Measurements from ENCODE around the gene OTUB2.

DNA sequence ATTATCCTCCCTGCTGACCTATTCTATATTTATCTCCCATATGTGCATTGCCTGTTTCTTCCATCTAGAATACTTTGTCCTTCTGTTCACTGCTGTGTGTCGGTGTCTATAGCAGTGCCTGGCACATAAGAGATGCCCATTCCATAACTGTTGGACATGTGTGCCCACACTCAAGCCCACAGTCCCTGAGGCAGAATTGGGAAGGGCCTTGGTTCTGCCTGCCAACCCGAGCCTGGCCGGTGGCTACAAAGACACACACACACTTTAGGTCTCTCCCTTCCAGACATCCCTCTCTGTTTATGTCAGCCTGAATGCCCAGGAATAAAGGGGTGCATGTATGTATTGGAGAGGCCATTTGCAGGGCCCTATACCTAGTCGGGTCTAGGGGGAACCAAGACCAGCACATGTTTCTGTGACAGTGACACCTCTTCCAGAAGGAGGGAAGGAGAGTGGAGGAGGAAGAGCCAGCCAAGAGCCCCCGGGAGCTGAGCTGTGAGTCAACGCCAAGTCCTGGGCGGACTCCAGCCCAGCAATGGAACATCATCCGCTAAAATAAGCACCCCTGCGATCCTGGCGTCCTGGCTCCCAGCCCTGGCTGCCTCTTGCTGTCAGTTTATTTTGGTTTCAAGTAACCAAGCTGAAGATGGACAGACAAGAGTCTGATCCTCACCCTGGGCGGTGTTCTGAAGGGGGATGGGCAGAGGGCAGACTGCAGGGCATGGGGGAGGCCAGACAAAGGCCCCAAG, 45.5 kb upstream of the OTUB2 start:
- TF ChIP-seq, protein P1, sequence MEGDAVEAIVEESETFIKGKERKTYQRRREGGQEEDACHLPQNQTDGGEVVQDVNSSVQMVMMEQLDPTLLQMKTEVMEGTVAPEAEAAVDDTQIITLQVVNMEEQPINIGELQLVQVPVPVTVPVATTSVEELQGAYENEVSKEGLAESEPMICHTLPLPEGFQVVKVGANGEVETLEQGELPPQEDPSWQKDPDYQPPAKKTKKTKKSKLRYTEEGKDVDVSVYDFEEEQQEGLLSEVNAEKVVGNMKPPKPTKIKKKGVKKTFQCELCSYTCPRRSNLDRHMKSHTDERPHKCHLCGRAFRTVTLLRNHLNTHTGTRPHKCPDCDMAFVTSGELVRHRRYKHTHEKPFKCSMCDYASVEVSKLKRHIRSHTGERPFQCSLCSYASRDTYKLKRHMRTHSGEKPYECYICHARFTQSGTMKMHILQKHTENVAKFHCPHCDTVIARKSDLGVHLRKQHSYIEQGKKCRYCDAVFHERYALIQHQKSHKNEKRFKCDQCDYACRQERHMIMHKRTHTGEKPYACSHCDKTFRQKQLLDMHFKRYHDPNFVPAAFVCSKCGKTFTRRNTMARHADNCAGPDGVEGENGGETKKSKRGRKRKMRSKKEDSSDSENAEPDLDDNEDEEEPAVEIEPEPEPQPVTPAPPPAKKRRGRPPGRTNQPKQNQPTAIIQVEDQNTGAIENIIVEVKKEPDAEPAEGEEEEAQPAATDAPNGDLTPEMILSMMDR (IDR thresholded peaks at IDR 0.05 in 4 of 5, conservative IDR thresholded peaks at IDR 0.05 in 1 of 5), result no peak
- peak; percentile 63 to 66 for TF ChIP-seq POLR2A (IDR thresholded peaks at IDR 0.05)
